HAP-1 (cell line): ENCODE data around the gene TAF13.
"Not testable (repeated sequence)": the region's sequence is repeated elsewhere in the genome, so short reads cannot be mapped to it uniquely, and the experiment has no call there.

Source experiments
- DNase-seq, 2 experiments: peaks; one replicate each; pipeline ENCODE4 v3.0.0-alpha.2; 2016 to 2020; ENCODE audit warnings: low spot score in 2 of 2
- H3K27me3 ChIP-seq: fragments of 250-450 bp; sonication (Bioruptor Pico); 2 replicates; pipeline ENCODE4 v1.5.1; 2020; ENCODE audit warnings: low read depth, mild to moderate bottlenecking, moderate library complexity
- H3K36me3 ChIP-seq: fragments of 250-450 bp; sonication (Bioruptor Pico); replicated peaks from 2 replicates; pipeline ENCODE4 v1.5.1; 2020; ENCODE audit warnings: mild to moderate bottlenecking
- H3K4me1 ChIP-seq: fragments of 250-450 bp; sonication (Bioruptor Pico); 2 replicates; pipeline ENCODE4 v1.5.1; 2020; ENCODE audit warnings: mild to moderate bottlenecking
- H3K4me3 ChIP-seq: fragments of 250-450 bp; sonication (Bioruptor Pico); 2 replicates; pipeline ENCODE4 v1.5.1; 2020; ENCODE audit warnings: mild to moderate bottlenecking, moderate library complexity
- H3K9me3 ChIP-seq: fragments of 250-450 bp; sonication (Bioruptor Pico); 2 replicates; pipeline ENCODE4 v1.5.1; 2020; ENCODE audit warnings: mild to moderate bottlenecking, moderate library complexity
- in situ Hi-C: fragments of 300-500 bp; cut with MboI; formaldehyde crosslinking; loops from 3 replicates; pipeline ENCODE4 v1.14.3; 2020; ENCODE audit warnings: low sequenced_read_pairs, inconsistent platforms, mixed read lengths

Gene TAF13

GRCh38 chr1:109020693-109021257, 55.0 kb downstream of the TAF13 start:
- H3K9me3 ChIP-seq = peaks cover 3% of the 10 kb centered on the region; the same call in 1 of the 2 replicates
- H3K4me1 ChIP-seq = no peaks in the 10 kb centered on the region
- no peaks in the 10 kb centered on the region for H3K27me3 ChIP-seq
- H3K4me3 ChIP-seq = no peak overlapping the region
- H3K36me3 ChIP-seq = peaks cover 12% of the 10 kb centered on the region
- DNase-seq = no peak
- in situ Hi-C loops = no loop called here

- H3K36me3 ChIP-seq = peaks cover 12% of the 10 kb centered on the region
- in situ Hi-C loops, H3K4me3 ChIP-seq, H3K27me3 ChIP-seq, H3K4me1 ChIP-seq, H3K9me3 ChIP-seq, DNase-seq: not testable (repeated sequence)
Measured at GRCh38 chr1:109017719-109018118, 58.1 kb downstream of the TAF13 start.

- no peak for DNase-seq
- in situ Hi-C loops = no loop called here
- H3K27me3 ChIP-seq = no peaks in the 10 kb centered on the region
- no peak overlapping the region for H3K4me3 ChIP-seq
- H3K9me3 ChIP-seq = peaks cover 3% of the 10 kb centered on the region; the same call in 1 of the 2 replicates
- H3K36me3 ChIP-seq = peaks cover 12% of the 10 kb centered on the region
- no peaks in the 10 kb centered on the region for H3K4me1 ChIP-seq
Measured at GRCh38 chr1:109017134-109017533, 58.7 kb downstream of the TAF13 start.
